Thyroid gland (tissue), 4 donors: ENCODE data around the gene ATL1. TPM values are rescaled to one million over a fixed set of nuclear protein-coding genes. Genes with fewer than 3 reads are reported as not detected.

ENCODE experiments used
- DNase-seq, 2 donors: peaks; one replicate each; pipeline ENCODE4 v3.0.0-alpha.2; 2019
- H3K27ac ChIP-seq, 3 donors: fragments of 200-600 bp; sonication (generic); 1 replicate in 2 of 3; 2 replicates in 1 of 3; pipeline ENCODE4 v1.5.1; 2016 to 2019; ENCODE audit warnings: mild to moderate bottlenecking in 1 of 3, moderate library complexity in 1 of 3
- H3K27me3 ChIP-seq: fragments of 200-600 bp; sonication (generic); one replicate; pipeline ENCODE4 v1.5.1; 2019
- H3K36me3 ChIP-seq, 2 donors: fragments of 200-600 bp; sonication (generic); one replicate each; pipeline ENCODE4 v1.5.1; 2016 to 2019
- H3K4me1 ChIP-seq, 2 donors: fragments of 200-600 bp; sonication (generic); one replicate each; pipeline ENCODE4 v1.5.1; 2017 to 2019
- H3K4me3 ChIP-seq, 3 donors: fragments of 200-600 bp; sonication (generic); replicated peaks in 1 of 3; 1 replicate in 2 of 3; 2 replicates in 1 of 3; pipeline ENCODE4 v1.5.1; 2016; ENCODE audit warnings: mild to moderate bottlenecking in 1 of 3
- H3K9me3 ChIP-seq: fragments of 200-600 bp; sonication (generic); one replicate; pipeline ENCODE4 v1.5.1; 2017
- POLR2A ChIP-seq, 2 donors: fragments of 450-650 bp; IDR thresholded peaks; one replicate each; pipeline ENCODE4 v1.6.1; 2017; ENCODE audit warnings: antibody characterized with exemption in 2 of 2, mild to moderate bottlenecking in 2 of 2, moderate library complexity in 1 of 2
- WGBS, 2 donors: methylation state at CpG; one replicate each; pipeline ENCODE4 v1.1.5; 2017; 5-methylcytosine and 5-hydroxymethylcytosine counted together
- intact Hi-C: fragments of 100-400 bp; cut with DNase I; formaldehyde crosslinking; loops from one replicate; pipeline ENCODE4 v1.15.1; 2023
- total RNA-seq, 4 donors: library from RNA; depleted of rRNA; stranded (reverse); fragments of >200 nt; gene quantifications; one replicate each; pipeline ENCODE4 v1.2.3, GENCODE V29; 2016
- TF ChIP-seq, protein P1 (sequence below), 6 experiments: fragments of 200-600 bp in 3 of 6; fragments of 450-650 bp in 3 of 6; sonication (generic) in 3 of 6; IDR thresholded peaks; one replicate each; pipeline ENCODE4 v1.5.1; 2016 to 2019; ENCODE audit warnings: antibody characterized with exemption in 6 of 6, mild to moderate bottlenecking in 2 of 6, inconsistent platforms in 1 of 6, moderate library complexity in 1 of 6

ATL1 gene
- total RNA-seq, 4 donors from 2014 or later: 2.1 to 5.4 (median 4.6) TPM

DNA sequence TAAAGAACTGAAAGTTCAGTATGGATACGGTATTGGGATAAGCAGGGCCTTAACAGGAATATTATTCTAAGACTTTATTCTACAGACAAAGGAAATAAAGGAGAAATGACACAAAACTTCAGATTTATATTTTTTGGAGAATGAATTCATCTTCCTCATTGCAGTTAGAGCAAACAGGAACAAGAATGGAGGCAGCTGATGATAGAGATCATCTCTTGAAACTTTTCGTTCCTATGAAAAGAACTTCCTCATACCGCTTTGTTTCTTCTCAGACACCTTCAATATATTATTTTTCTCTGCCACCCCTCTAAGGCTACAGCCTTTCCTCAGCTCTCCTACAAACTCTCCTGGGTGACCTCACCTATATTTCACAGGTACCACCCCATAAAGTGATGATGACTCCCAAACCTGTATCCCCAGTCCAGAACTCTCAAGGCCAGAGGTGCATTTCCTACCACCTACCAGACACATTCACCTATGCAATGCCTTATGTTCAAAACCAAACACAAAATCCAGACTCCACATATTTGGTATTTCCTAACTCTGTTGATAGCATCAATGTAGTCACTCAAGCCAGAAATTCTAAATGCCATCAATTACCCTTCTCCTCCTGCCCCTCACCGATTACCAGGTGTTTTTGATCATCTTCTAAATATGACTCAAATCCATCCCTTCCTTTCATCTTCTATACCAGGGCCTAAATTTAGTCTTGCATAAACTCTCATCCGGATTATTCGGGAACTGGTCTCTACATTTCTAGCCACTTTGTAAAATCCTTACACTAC lies 35.0 kb upstream of the ATL1 start:
- no peaks in the 10 kb centered on the region for H3K36me3 ChIP-seq
- intact Hi-C loops: no loop called here
- H3K27ac ChIP-seq: no peak overlapping the region
- no peaks in the 10 kb centered on the region for H3K27me3 ChIP-seq
- WGBS, 2 donors: 88 to 91% methylated on average over 6 of the region's 6 CpGs
- TF ChIP-seq, protein P1, sequence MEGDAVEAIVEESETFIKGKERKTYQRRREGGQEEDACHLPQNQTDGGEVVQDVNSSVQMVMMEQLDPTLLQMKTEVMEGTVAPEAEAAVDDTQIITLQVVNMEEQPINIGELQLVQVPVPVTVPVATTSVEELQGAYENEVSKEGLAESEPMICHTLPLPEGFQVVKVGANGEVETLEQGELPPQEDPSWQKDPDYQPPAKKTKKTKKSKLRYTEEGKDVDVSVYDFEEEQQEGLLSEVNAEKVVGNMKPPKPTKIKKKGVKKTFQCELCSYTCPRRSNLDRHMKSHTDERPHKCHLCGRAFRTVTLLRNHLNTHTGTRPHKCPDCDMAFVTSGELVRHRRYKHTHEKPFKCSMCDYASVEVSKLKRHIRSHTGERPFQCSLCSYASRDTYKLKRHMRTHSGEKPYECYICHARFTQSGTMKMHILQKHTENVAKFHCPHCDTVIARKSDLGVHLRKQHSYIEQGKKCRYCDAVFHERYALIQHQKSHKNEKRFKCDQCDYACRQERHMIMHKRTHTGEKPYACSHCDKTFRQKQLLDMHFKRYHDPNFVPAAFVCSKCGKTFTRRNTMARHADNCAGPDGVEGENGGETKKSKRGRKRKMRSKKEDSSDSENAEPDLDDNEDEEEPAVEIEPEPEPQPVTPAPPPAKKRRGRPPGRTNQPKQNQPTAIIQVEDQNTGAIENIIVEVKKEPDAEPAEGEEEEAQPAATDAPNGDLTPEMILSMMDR (IDR thresholded peaks at IDR 0.05): no peak
- TF ChIP-seq POLR2A (IDR thresholded peaks at IDR 0.05): no peak
- H3K9me3 ChIP-seq: no peaks in the 10 kb centered on the region
- peaks cover 9 to 22% of the 10 kb centered on the region in 2 donors for H3K4me1 ChIP-seq
- DNase-seq: no peak
- H3K4me3 ChIP-seq: no peak overlapping the region

DNA sequence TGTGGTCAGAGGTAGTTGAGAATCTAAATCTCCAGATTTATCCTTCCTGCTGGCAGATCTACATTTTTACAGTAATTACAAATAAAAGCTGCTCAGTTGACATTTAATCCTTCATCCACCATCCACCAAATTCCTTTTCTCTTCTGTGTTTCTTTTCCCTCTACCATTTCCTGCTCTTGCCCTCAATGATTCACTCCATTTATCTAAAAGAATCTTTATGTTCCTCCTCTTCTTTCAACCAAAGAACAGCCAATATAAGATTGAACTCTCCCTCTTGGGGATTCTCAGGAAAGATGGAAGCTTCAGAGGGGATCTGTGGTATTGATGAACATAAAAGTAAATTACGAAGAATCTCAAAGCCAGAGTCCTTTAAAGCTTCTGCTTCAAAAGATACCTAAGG lies 31.9 kb upstream of the ATL1 start:
- peaks cover 15 to 27% of the 10 kb centered on the region in 2 donors for H3K4me1 ChIP-seq
- H3K9me3 ChIP-seq: no peaks in the 10 kb centered on the region
- H3K4me3 ChIP-seq: no peak overlapping the region
- TF ChIP-seq, protein P1 (IDR thresholded peaks at IDR 0.05): no peak
- TF ChIP-seq POLR2A (IDR thresholded peaks at IDR 0.05): no peak
- WGBS, 2 donors: 88 to 89% methylated on average over 1 of the region's 1 CpG
- DNase-seq: no peak
- H3K27me3 ChIP-seq: no peaks in the 10 kb centered on the region
- H3K36me3 ChIP-seq: no peaks in the 10 kb centered on the region
- H3K27ac ChIP-seq: no peak overlapping the region
- intact Hi-C loops: no loop called here

DNA sequence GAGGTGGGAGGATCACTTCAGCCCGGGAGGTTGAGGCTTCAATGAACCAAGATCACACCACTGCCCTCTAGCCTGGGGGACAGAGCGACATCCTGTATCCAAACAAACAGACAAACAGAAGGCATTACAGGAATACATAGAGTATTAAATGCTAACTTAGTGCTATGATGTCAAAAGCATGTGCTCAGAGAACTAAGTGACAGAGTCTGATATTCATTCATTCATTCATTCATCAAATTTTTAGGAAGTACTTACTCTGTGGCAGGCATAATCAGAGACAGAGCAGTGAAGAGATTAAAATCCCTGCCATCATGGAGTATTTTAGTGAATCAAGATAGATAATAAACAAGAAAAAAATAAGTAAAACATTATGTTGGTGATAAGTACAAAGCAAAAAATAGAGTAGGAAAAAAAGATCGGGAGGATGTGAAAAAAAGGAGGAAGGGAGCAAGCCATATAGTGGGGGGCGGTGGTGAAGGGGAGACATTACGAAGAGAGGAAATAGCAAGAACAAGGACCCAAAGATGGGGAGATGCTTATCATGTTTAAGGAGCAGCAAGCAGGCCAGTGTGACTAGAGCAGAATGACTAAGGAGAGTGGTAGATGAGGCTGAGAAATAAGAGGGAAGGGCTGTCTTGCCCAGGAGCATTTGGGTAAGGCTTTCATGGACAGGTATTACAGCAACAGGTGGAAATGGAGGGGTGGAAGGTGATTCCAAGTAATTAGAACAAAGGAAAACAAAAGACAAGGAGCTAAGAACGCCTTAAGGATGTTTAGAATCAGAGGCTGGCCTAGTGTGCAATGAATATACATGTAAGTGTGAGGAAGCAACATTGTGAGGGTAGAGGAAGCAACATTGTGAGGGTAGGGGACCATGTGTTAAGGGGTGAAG lies 30.4 kb upstream of the ATL1 start:
- no peaks in the 10 kb centered on the region for H3K36me3 ChIP-seq
- H3K9me3 ChIP-seq: no peaks in the 10 kb centered on the region
- H3K27ac ChIP-seq: no peak overlapping the region
- H3K4me1 ChIP-seq: peaks cover 22 to 31% of the 10 kb centered on the region in 2 donors
- DNase-seq: no peak
- no peaks in the 10 kb centered on the region for H3K27me3 ChIP-seq
- no peak for TF ChIP-seq POLR2A (IDR thresholded peaks at IDR 0.05)
- TF ChIP-seq, protein P1 (IDR thresholded peaks at IDR 0.05): no peak
- no peak overlapping the region for H3K4me3 ChIP-seq
- intact Hi-C loops: loop anchor here (5.0 to 10.0 kb wide), 3 partner anchors 207 to 665 kb away; no protein-coding TSS in a partner anchor
- WGBS, 2 donors: 80 to 85% methylated on average over 6 of the region's 6 CpGs

DNA sequence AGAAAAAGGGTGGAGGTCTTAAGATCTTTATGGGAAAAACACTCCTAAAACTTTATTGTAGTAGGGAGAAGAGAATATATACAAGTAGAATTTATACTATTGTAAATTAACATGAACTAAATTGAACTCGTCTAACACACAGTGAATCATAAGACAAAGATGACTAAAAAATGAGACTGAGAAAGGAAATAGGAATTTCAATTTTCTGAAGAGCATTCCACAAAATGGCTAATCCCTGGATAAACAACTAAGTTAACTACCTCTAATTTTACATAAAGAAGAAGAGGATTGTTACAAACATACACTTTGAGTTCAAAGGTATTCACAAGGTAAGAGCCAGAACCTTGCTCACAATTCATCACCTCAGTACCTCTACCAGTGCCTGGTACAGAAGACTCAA lies 29.6 kb upstream of the ATL1 start:
- Histone ChIP-seq H3K9me3 (no peaks in the 10 kb centered on the region), H3K27me3 (no peaks in the 10 kb centered on the region), H3K27ac (no peak overlapping the region), H3K36me3 (no peaks in the 10 kb centered on the region), H3K4me1 (peaks cover 22 to 31% of the 10 kb centered on the region in 2 donors), H3K4me3 (no peak overlapping the region)
- WGBS, 2 donors: 66 to 78% methylated on average over 1 of the region's 1 CpG
- intact Hi-C loops: loop anchor here (5.0 to 10.0 kb wide), 3 partner anchors 208 to 666 kb away; no protein-coding TSS in a partner anchor
- DNase-seq: no peak
- TF ChIP-seq, protein P1 (IDR thresholded peaks at IDR 0.05): no peak
- no peak for TF ChIP-seq POLR2A (IDR thresholded peaks at IDR 0.05)
